NOMO-1 treated with dmso at 0.1 percent for 144 hours (cell line): ENCODE measurements around the gene TBC1D19.
A peak's percentile ranks its signal among the peaks of the same experiment; 100 is the strongest.
"Not testable (repeated sequence)": the region's sequence is repeated elsewhere in the genome, so short reads cannot be mapped to it uniquely, and the experiment has no call there.

ENCODE experiments used
- DNase-seq: peaks from one replicate; lab custom pipeline; 2025; ENCODE audit not compliant: unreplicated experiment; lab: John Stamatoyannopoulos, UW

TBC1D19 gene, protein sequence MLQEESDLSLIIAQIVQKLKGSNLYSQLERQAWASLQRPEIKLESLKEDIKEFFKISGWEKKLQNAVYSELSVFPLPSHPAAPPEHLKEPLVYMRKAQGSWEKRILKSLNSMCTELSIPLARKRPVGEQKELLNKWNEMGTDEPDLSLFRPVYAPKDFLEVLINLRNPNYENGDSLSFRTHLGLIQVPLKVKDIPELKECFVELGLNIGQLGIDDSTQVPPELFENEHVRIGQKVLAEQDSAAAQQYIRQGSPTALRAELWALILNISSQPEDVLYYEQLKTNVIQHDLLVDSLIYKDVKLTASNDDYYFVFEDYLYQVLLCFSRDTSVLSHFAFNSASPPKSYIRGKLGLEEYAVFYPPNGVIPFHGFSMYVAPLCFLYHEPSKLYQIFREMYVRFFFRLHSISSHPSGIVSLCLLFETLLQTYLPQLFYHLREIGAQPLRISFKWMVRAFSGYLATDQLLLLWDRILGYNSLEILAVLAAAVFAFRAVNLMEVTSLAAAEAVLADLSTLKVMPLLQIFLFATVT

DNA sequence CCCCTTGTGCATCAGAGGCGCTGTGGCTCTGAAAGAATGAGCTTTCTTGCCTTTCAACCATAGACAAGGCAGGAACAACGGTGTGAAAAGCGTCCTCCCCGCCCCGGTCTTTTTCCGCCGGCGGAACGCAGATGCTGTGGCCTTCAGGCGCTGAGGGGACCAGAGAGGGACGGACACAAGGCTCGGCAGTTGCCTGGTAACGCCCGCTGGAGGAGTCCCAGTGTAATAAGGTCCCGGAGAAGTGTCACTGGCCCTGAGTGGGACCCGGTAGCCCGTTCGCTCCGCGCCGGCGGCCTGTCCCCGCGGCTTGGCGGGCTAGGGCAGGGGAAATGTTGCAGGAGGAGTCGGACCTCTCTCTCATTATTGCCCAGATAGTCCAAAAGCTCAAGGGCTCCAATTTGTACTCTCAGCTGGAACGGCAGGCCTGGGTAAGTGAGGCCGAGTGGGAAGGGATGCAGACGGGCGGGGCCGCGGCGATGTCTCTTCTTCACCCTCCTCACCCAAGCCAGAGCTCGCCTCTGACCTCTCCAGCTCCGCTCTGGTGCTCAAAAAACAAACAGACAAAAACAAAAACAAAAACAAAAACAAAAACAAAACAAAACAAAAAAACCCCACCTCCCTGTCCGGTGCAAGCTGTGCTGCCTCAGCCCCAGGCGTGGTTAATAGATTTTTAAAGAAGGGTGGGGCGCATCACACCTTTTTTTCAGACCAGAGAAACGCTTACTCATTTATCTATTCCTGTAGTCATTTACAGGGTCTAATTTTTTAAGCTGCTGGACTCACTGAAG, at the start of gene TBC1D19:
TBC1D19 (plus strand) TSS at position 220 of the 788 bp plus-strand sequence; CDS start at position 330, 110 bp downstream.
- DNase-seq, result peak; percentile 88

DNA sequence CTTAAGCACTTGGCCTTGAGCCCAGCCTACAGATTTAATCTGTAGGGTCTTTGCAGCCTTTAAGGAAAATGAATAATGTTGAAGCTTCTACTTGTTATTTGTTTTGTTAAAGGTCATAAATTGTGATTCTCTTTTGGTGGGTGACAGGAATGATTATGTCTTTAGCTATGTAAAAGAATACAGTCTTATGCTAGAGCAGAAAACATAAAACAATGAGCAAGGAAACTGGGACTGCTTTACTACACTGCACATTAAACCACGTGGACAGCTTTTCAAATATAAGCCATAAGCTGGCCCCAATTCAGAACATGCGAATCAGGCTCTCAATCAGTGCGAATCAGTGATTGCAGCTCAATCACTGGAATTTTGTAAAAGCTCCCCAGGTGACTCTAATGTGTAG, 40.9 kb upstream of the TBC1D19 start:
- DNase-seq, result no peak

DNA sequence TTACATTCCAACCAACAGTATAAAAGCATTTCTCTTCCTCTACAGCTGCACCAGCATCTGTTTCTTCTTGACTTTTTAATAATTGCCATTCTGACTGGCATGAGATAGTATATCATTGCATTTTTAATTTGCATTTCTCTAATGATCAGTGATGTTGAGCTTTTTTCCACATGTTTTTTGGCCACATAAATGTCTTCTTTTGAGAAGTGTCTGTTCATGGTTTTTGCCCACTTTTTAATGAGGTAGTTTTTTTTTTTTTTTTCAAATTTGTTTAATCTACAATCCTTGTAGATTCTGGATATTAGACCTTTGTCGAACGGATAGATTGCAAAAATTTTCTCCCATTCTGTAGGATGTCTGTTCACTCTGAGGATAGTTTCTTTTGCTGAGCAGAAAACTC, 39.5 kb upstream of the TBC1D19 start:
- no peak for DNase-seq

DNA sequence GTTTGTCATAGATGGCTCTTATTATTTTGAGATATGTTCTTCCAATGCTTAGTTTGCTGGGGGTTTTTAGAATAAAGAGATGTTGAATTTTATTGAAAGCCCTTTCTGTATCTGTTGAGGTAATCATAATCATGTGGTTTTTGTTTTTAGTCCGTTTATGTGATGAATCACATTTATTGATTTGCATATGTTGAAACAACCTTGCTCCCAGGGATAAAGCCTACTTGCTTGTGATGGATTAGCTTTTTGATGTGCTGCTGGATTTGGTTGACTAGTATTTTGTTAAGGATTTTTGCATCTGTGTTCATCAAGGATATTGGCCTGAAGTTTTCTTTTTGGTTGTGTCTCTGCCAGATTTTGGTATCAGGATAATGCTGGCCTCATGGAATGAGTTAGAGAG, 35.5 kb upstream of the TBC1D19 start:
- DNase-seq, result not testable (repeated sequence)

DNA sequence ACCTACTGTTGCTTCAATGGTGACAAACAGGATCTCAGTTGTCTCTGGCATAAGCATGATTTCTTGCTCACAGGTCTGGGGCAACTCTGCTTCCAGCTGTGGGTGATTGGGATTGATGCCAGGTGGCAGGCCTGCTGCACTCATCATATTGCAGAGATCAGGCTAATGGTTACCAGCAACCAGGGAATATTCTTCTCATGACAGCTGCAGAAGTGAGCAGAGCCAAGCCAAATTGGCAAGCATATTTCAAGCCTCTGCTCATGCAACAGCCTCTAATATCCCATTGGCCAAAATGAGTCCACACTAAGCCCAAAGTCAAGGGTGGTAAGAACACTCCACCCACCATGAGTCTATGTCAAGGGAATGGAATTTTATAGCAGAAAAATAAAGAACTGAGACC, 26.7 kb upstream of the TBC1D19 start:
- no peak for DNase-seq

DNA sequence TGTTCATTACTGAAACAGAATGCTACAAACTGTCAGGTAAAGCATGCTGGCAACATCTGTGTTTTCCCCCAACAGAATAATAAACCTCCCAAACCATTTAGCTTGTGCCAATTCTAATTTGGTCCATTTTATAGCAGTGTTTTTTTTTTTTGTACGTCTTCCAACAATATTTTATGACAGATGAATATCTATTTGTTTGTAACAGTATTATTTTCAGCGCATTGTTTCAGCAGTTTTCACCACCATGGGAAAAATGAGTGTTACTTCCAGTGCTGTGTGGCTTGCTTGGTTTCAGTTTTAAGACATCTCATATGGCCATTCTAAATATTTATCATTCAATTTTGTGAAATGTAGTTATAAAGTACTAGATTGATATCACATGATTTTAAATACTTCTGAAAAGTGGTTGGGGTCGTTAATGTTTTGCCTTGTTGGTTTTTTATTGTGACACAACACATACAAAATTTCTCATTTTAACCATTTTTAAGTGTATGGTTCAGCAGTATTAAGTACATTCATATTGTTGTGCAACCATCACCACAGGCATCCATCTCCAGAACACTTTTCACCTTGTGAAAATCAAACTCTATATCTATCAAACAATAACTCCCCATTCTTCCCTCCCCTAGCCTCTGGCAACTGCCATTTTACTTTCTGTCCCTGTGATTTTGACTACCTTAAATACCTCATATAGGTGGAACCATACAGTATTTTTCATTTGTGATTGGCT, 25.6 kb upstream of the TBC1D19 start:
- no peak for DNase-seq

DNA sequence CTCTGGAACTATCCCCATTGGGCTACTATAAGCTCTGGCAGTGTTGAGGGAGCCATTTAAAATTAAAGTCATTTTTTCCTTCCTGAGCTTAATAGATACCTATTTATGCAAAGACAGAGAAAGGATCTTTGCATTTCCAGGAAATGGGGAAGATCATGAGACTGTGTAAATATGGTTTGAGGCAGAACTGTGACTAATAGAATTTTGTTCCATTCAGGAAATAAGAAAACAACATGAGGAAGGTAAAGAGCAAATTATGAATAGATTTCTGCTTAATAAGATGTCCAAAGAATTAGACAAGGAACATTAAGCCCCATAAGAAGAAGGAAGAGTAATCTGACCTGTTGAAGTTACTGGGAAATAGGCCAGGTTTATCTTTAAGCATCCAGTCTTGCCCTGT, 17.8 kb upstream of the TBC1D19 start:
- DNase-seq, result no peak

DNA sequence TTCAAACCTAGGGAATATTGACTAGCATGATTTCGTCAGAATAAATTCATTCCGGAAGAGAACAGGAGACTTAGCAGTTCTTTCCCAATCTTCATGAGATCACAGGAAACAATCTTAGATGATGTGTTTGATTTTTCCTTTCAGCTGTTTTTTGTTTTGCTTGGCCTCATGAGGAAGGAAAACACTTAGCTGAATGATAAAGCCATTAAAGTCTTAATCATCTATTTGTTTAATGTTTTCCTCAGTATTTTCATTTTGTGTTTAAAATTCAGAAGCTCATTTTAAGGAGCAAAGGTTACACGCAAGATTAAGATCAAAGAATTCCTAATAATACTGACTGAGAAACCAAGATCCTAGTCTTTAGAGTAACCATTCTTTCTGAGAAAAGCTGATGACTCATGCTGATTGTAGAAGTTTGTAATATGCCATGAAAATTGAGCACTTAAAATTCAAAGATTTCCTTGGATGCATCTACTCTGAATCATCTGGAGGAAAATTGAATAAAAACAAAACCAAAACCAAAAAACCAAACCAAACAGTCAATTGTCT, 15.4 kb upstream of the TBC1D19 start:
- no peak for DNase-seq

DNA sequence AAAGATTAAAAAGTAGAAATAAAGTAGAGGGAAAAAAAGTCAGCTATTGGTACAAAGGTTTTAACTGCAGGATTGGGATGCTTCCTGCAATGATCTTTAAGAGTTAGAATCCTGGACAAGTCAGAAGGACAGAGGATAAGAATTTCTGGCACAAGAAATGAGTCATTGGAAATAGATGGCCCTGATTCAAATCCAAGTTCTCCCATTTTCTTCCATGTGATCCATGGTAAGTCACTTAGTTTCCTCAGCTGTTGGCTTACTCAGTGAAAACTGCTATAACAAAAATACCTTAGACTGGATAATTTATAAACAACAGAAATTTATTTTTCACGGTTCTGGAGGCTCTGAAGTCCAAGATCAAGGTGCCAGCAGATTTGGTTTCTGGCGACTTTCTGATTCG, 13.3 kb upstream of the TBC1D19 start:
- DNase-seq, result no peak

DNA sequence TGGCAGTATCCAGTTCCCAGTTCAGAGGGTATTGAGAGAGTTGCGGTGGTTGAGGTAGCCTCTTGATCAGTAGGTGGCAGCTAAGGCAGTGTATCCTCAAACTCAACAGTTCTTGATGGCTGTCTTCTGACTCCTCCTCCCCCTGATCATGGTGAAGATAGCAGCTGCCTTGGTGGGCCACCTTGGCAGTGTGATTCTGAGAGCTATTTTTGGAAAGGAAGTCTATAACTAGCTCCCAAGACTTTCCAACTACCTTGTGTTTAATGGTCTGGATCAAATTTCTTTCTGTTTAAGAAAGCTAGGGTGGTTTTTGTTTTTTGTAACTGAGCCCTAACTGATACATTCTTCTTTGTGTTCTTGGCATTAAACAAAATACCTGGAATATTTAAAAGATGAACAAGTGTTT, 10.5 kb upstream of the TBC1D19 start:
- no peak for DNase-seq

DNA sequence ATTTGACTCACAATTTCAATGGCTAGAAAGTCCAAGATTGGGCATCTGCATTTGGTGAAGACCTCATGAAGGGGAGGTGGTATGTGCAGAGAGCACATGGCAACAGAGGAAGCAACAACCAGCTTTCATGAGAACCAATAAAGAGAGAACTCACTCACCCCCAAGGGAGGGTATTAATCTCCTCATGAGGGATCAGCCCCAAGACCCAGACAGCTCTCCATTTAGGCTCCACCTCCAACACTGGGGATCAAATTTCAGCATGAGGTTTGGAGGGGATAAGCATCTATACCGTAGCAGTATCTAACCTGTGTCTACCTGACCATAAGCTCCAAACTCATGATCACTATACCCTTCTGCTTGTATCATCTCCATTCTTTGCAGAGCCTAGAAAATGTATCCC, 9.3 kb upstream of the TBC1D19 start:
- DNase-seq, result no peak

DNA sequence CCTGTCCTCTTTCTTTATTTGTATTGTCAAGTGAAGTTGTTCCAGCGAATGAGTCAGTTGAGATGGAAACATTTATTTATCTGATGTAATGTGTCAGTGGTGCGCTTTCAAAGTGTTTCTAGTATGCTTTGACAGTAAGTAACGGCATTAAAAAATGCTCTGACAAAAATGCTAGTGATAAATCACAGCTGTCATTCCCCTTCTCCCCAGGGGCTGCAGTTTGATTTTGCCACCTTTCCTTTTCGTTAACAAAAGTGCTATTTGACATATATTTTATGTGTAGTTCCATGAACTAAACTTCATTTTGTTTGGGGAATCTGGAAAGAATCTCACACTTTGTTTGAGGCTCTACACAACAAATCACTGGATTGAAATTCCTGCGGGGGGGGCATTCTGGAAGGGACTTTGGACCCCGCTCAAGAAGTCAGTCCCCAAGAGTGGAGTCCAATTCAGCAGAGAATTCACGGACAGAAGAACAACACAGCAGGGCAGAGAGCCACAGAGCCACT, 7.6 kb upstream of the TBC1D19 start:
- DNase-seq, result no peak

DNA sequence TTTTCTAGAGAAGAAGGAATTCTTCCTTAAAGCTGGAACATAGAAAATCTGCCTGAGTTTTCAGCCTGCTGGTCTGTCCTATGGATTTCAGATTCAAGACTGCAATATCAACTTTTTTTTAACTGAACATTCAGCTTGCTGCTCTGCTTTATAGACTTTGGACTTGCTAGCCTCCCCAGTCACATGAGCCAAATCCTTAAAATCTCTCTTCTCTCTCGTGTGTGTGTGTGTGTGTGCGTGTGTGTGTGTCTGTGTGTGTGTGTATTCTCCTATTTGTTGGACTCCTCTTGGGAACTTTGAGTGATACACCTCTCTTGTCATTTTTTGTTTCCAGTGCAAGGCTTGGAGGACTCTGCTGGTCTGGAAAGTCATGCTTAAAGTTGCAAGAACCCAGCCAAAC, 6.8 kb upstream of the TBC1D19 start:
- no peak for DNase-seq

DNA sequence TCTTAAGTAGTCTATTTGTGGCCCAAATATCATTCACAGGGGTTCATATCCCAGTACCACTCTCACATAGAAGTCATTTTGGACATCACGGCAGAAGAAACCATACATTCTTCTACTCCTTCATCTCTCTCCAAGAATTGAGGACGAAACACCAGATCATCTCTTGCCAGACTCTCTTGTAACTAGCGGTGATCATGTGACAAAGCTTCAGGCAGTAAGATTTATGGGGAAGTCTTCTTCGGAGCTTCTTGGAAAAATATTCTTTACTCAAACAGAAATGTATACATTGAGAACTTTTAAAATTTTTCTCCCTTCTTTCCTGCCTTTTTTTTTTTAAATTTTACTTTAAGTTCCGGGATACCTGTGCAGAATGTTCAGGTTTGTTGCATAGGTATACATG, 4.7 kb upstream of the TBC1D19 start:
- no peak for DNase-seq

DNA sequence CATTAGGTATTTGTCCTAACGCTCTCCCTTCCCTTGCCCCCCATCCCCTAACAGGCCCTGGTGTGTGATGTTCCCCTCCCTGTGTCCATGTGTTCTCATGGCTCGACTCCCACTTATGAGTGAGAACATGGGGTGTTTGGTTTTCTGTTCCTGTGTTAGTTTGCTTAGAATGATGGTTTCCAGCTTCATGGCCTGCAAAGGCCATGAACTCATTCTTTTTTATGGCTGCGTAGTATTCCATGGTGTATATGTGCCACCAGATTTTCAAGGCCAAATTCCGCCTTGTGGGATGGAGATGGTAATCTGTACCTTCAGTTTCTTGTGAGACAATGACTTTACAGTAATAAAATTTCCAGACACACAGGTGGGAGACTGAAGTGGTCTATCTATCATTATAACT, 2.5 kb upstream of the TBC1D19 start:
- not testable (repeated sequence) for DNase-seq

DNA sequence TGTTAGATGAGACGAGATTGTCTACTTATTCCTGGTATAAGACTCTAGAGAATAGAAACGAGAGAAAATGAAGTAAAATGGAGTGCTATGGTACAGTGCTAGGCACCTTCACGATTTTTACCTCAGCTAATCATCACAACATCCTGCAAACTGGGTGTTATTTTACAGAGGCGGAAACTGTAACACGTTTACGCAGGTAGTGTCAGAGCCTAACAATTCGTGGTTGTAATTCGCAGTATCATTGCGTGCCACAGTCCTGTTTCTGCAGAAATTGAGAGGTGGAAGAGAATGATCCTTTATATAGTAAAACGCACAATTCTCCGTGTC, 383 bp upstream of the TBC1D19 start:
- no peak for DNase-seq

DNA sequence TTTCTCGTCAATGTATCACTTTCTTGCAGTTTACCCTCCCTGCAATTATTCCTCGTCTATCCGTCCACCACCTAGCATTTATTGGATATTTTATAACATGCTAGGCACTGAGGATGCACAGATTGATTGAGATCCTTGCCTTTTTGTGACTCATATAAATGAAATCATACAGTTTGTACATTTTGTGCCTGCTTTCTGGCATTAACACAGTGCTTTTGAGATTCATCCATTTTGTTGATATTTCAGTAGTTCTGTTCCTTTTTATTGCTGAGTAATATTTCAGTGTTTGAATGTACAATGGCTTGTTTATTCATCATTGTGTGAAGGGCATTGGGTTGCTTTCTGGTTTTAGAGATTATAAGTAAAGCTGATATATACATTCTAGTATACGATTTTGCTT, 841 bp downstream of the TBC1D19 start:
- DNase-seq, result no peak

DNA sequence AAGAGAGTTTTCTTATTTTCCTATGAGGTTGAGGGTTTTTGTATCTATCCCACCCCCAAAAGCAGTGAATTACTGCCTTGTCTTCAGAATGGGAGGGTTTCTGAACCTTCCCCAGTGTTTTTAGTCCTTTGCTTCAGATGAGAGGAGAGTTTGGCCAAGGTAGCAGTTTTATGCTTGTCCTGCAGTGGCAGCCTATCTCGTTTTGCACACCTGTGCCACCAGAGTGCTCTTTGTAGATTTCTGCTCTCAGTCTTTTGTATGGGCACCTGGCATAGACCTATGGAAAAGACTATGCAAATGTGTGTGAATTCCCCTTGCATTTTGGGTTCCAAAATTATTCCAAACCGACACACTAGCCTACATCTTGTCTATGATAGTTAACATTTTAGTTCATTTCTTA, 5.8 kb downstream of the TBC1D19 start:
- DNase-seq, result no peak

DNA sequence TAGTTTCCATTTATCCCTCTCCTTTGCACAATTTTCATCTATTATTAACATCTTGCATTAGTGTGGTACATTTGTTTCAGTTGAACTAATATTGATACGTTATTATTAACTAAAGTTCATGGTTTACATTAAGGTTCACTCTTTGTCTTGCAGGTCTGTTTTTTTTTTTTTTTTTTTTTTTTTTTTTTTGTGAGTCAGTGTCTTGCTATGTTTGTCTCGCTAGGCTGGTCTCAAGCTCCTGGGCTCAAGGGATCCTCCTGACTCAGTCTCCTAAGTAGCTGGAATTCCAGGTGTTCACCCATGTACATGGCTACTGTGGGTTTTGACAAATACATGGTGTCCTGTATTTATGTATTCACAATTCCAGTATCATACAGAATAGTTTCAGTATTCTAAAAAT, 6.8 kb downstream of the TBC1D19 start:
- DNase-seq, result no peak

DNA sequence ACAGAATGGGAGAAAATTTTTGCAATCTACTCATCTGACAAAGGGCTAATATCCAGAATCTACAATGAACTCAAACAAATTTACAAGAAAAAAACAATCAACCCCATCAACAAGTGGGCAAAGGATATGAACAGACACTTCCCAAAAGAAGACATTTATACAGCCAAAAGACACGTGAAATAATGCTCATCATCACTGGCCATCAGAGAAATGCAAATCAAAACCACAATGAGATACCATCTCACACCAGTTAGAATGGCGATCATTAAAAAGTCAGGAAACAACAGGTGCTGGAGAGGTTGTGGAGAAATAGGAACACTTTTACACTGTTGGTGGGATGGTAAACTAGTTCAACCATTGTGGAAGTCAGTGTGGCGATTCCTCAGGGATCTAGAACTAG, 9.7 kb downstream of the TBC1D19 start:
- not testable (repeated sequence) for DNase-seq

DNA sequence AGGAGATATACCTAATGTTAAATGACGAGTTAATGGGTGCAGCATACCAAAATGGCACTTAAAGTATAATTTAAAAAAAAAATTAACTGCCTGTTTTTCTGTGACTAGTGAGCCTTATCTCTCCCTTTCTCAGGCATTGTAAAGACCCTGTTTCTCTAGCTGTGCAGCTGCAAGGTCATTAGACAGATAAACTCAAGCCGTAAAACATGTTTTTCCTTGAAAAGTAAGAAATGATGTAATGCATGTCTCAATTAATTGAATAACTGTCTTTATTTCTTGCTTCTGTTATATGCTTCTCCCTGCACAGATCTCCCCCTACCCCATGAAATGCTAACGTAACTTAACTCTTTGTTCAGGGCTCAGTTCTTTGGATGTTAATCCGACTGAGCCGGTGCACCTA, 10.5 kb downstream of the TBC1D19 start:
- DNase-seq, result no peak
